Measurements from ENCODE around the gene PAQR6. TPM values are rescaled to one million over a fixed set of nuclear protein-coding genes. Genes with fewer than 3 reads are reported as not detected.

The PAQR6 gene
- total and polyA plus RNA-seq, 2 of the 4 experiments (the other 2 are of a cell fraction) = under 0.01 to 0.67 TPM

DNA sequence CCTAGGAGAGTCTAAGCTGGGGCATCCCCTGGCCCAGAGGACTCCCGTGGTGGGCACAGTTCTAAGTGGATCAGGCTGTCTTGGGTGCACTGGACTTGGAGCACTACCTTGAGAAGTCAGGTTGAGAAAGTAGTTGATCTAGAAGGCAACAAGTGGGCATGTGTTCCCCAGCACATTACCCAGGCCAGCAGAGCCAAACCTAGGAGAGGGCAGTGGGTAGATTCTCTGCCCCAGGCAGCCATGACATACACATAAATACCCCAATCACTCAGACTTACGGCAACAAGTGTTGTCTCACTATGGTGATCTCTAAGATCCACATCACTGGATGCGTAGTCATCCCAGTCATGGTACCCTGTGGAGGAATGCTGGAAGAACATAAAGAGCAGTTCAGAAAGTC is 36.6 kb downstream of the PAQR6 start:
- Histone ChIP-seq H3K36me3 (ENCODE audit: control insufficient read depth, insufficient read depth, low read length) (peaks cover 21% of the 10 kb centered on the region), H3K9me1 (ENCODE audit: insufficient read depth, low read length) (0 out of 2 replicates have a peak, but pooled peaks cover 5% of the 10 kb centered on the region), H3K9me3 (ENCODE audit: control insufficient read depth, insufficient read depth, low read length) (no peaks in the 10 kb centered on the region), H2AK5ac (ENCODE audit: low read depth, low read length) (no peak overlapping the region), H2BK5ac (ENCODE audit: low read depth, low read length, poor library complexity, severe bottlenecking) (no peak overlapping the region), H3K27ac (ENCODE audit: insufficient read depth, low read length) (no peak overlapping the region), H3K23ac (ENCODE audit: low read depth, low read length) (no peak overlapping the region), H3K79me1 (ENCODE audit: low read depth in 1 of 2, low read length in 2 of 2) (peaks cover 7 to 43% of the 10 kb centered on the region in 2 experiments), H3K27me3 (ENCODE audit: control insufficient read depth, insufficient read depth, low read length) (no peaks in the 10 kb centered on the region), H4K5ac (ENCODE audit: low read depth, low read length) (no peak overlapping the region), H3K18ac (ENCODE audit: low read depth, low read length) (no peak overlapping the region), H3K4me1 (ENCODE audit: control insufficient read depth, insufficient read depth, low read length) (0 out of 2 replicates have a peak, but pooled peaks cover 2% of the 10 kb centered on the region), H3K4me3 (ENCODE audit: insufficient read depth, low read depth, low read length) (no peak overlapping the region), H2AFZ (replicated peaks; ENCODE audit: low read length, poor library complexity) (no peak overlapping the region), H3K4ac (ENCODE audit: low read depth, low read length) (no peak overlapping the region), H3K4me2 (ENCODE audit: low read depth, low read length) (no peak overlapping the region), H3K14ac (replicated peaks; ENCODE audit: low read depth, low read length) (no peak overlapping the region), H2BK15ac (ENCODE audit: low read depth, low read length) (no peak overlapping the region), H2BK120ac (ENCODE audit: low read depth, low read length) (no peak overlapping the region), H4K20me1 (ENCODE audit: insufficient read depth, low read length) (no peaks in the 10 kb centered on the region), H2AK9ac (replicated peaks; ENCODE audit: low read depth, low read length, poor library complexity) (no peak overlapping the region), H3K9ac (ENCODE audit: low read depth, low read length) (no peak overlapping the region), H2BK20ac (ENCODE audit: low read depth, low read length) (no peak overlapping the region), H4K91ac (ENCODE audit: insufficient read depth, low read depth, low read length) (no peak overlapping the region), H4K8ac (ENCODE audit: low read depth in 2 of 2, low read length in 2 of 2) (no peak overlapping the region), H3K56ac (ENCODE audit: extremely low read depth, insufficient read depth, low read length) (no peak overlapping the region)
- in situ Hi-C loops (cut with MboI; ENCODE audit: low sequenced_read_pairs) = loop anchor here (5.0 kb wide), 1 partner anchor 49 kb away; no protein-coding TSS in a partner anchor
- DNase-seq = no peak
- CTCF ChIA-PET = no interaction called here
- no CpG with 5 or more reads among the region's 3 CpGs for WGBS, 2 experiments (ENCODE audit: extremely low coverage in 2 of 2, insufficient read length in 1 of 2)
- dilution Hi-C loops (cut with HindIII; ENCODE audit: low sequenced_read_pairs, unreplicated experiment) = no loop called here
- POLR2A ChIA-PET (ENCODE audit: unreplicated experiment) = no interaction called here
- ATAC-seq (ENCODE audit: low read depth) = no peak
- intact Hi-C loops (cut with micrococcal nuclease) = no loop called here
- no peak for TF ChIP-seq CEBPB (IDR thresholded peaks at IDR 0.05; ENCODE audit: low read depth, low read length)
- no peak for TF ChIP-seq POLR2A (IDR thresholded peaks at IDR 0.05; ENCODE audit: low read depth, low read length)
- TF ChIP-seq RAD21 (IDR thresholded peaks at IDR 0.05; ENCODE audit: low read length) = no peak
- BruUV-seq (replicated peaks) = no TSS peak
